Spleen (tissue), 7 donors: ENCODE data around the gene ETNK2.

Source experiments
- POLR2A ChIP-seq, 3 donors: fragments of 450-650 bp; IDR thresholded peaks; one replicate each; pipeline ENCODE4 v1.5.1; 2017; ENCODE audit warnings: antibody characterized with exemption in 3 of 3, mild to moderate bottlenecking in 1 of 3
- POLR2AphosphoS5 ChIP-seq, 3 donors: sonication (generic); formaldehyde crosslinking; IDR thresholded peaks; one replicate each; pipeline ENCODE4 v1.5.1; 2017; ENCODE audit warnings: antibody characterized with exemption in 3 of 3
- TF ChIP-seq, protein P1 (sequence below), 11 experiments: fragments of 200-600 bp in 7 of 11; fragments of 450-650 bp in 4 of 11; sonication (generic) in 4 of 11; IDR thresholded peaks in 8 of 11; conservative IDR thresholded peaks in 3 of 11; 1 replicate in 7 of 11; 2 replicates in 4 of 11; pipeline versions ENCODE4 v1.4.0 to v1.8.0; 2016 to 2021; ENCODE audit warnings: antibody characterized with exemption in 11 of 11, inconsistent platforms in 4 of 11, mild to moderate bottlenecking in 1 of 11
- donor health status: DM: no; HTN: no; CAD: no; lungs with moderate emphysema.
- donor health status: DM: no; HTN: no; CAD: no.
- donor health status: DM: no; HTN: no; CAD: no.

DNA sequence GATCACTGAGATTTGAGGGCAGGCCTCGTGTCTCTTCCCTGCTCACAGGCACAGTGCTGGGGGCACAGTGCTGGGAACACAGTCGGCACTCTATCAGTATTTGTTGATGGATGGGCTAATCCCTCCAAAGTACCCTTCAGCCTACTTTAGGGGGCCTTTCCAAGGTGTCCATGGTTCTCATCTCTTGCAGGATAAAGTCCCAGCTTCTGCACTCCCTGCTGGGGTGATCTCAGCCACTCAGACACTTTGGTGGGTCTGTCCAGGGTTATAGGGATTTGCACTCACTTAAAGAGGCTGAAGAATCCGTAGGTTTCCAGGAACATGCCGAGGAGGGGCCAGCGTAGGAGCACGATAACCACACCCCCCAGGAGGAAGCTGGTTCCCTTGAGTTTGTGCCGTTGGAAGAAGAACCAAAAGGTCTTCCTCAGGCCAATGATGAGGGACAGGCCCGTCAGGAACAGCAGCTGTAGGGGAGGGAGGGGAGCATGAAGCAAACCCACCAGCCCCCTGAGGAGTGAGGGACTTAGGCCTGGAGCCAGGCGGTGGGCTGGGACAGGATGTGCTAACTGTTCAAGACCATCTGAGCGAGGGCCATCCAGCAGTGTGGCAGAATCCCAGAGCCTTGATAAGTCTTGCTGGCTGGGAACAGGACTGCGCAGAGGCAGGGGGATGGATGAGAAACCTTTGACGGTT is 49.6 kb upstream of the ETNK2 start:
- TF ChIP-seq, protein P1, sequence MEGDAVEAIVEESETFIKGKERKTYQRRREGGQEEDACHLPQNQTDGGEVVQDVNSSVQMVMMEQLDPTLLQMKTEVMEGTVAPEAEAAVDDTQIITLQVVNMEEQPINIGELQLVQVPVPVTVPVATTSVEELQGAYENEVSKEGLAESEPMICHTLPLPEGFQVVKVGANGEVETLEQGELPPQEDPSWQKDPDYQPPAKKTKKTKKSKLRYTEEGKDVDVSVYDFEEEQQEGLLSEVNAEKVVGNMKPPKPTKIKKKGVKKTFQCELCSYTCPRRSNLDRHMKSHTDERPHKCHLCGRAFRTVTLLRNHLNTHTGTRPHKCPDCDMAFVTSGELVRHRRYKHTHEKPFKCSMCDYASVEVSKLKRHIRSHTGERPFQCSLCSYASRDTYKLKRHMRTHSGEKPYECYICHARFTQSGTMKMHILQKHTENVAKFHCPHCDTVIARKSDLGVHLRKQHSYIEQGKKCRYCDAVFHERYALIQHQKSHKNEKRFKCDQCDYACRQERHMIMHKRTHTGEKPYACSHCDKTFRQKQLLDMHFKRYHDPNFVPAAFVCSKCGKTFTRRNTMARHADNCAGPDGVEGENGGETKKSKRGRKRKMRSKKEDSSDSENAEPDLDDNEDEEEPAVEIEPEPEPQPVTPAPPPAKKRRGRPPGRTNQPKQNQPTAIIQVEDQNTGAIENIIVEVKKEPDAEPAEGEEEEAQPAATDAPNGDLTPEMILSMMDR (IDR thresholded peaks at IDR 0.05 in 8 of 11, conservative IDR thresholded peaks at IDR 0.05 in 3 of 11) = no peak
- no peak for TF ChIP-seq POLR2A (IDR thresholded peaks at IDR 0.05)
- TF ChIP-seq POLR2AphosphoS5 (IDR thresholded peaks at IDR 0.05) = no peak
